ENCODE measurements around the gene CYP2D6.

The CYP2D6 gene

GRCh38 chr22:42171417-42171816 lies 40.8 kb upstream of the CYP2D6 start:
- Histone ChIP-seq H3K4me3 (ENCODE audit: low read length in 2 of 2) (no peak overlapping the region), H3K9ac (ENCODE audit: low read depth in 1 of 2, low read length in 2 of 2) (no peak overlapping the region), H3K27me3 (ENCODE audit: control insufficient read depth in 2 of 2, insufficient read depth in 2 of 2, low read length in 2 of 2) (no peaks in the 10 kb centered on the region), H3K4me1 (ENCODE audit: control insufficient read depth in 2 of 2, insufficient read depth in 2 of 2, low read length in 2 of 2) (peaks cover 18 to 24% of the 10 kb centered on the region in 2 donors), H3K9me3 (ENCODE audit: control insufficient read depth in 2 of 2, low read length in 2 of 2) (no peaks in the 10 kb centered on the region), H3K27ac (ENCODE audit: low read depth in 2 of 2, low read length in 2 of 2) (no peak overlapping the region), H3K36me3 (ENCODE audit: control insufficient read depth in 2 of 2, insufficient read depth in 2 of 2, low read length in 2 of 2) (peaks cover 18 to 24% of the 10 kb centered on the region in 2 donors)

- no peaks in the 10 kb centered on the region for H3K27me3 ChIP-seq (ENCODE audit: control insufficient read depth in 2 of 2, insufficient read depth in 2 of 2, low read length in 2 of 2)
- no peak overlapping the region for H3K9ac ChIP-seq (ENCODE audit: low read depth in 1 of 2, low read length in 2 of 2)
- H3K27ac ChIP-seq (ENCODE audit: low read depth in 2 of 2, low read length in 2 of 2), result no peak overlapping the region
- no peak overlapping the region for H3K4me3 ChIP-seq (ENCODE audit: low read length in 2 of 2)
- no peaks in the 10 kb centered on the region for H3K9me3 ChIP-seq (ENCODE audit: control insufficient read depth in 2 of 2, low read length in 2 of 2)
- H3K36me3 ChIP-seq (ENCODE audit: control insufficient read depth in 2 of 2, insufficient read depth in 2 of 2, low read length in 2 of 2), result peaks cover 20 to 26% of the 10 kb centered on the region in 2 donors
- peaks cover 18 to 24% of the 10 kb centered on the region in 2 donors for H3K4me1 ChIP-seq (ENCODE audit: control insufficient read depth in 2 of 2, insufficient read depth in 2 of 2, low read length in 2 of 2)
These were observed 40.3 kb upstream of the CYP2D6 start for GRCh38 chr22:42170946-42171345.

- Histone ChIP-seq H3K9ac (ENCODE audit: low read depth in 1 of 2, low read length in 2 of 2) (no peak overlapping the region), H3K36me3 (ENCODE audit: control insufficient read depth in 2 of 2, insufficient read depth in 2 of 2, low read length in 2 of 2) (peaks cover 23 to 37% of the 10 kb centered on the region in 2 donors), H3K9me3 (ENCODE audit: control insufficient read depth in 2 of 2, low read length in 2 of 2) (no peaks in the 10 kb centered on the region), H3K4me3 (ENCODE audit: low read length in 2 of 2) (no peak overlapping the region), H3K4me1 (ENCODE audit: control insufficient read depth in 2 of 2, insufficient read depth in 2 of 2, low read length in 2 of 2) (peaks cover 16 to 22% of the 10 kb centered on the region in 2 donors), H3K27ac (ENCODE audit: low read depth in 2 of 2, low read length in 2 of 2) (no peak overlapping the region), H3K27me3 (ENCODE audit: control insufficient read depth in 2 of 2, insufficient read depth in 2 of 2, low read length in 2 of 2) (no peaks in the 10 kb centered on the region)
These were observed 38.5 kb upstream of the CYP2D6 start for GRCh38 chr22:42169055-42169469.

- Histone ChIP-seq H3K27ac (ENCODE audit: low read depth in 2 of 2, low read length in 2 of 2) (no peak overlapping the region), H3K4me1 (ENCODE audit: control insufficient read depth in 2 of 2, insufficient read depth in 2 of 2, low read length in 2 of 2) (peaks cover 15 to 17% of the 10 kb centered on the region in 2 donors), H3K9ac (ENCODE audit: low read depth in 1 of 2, low read length in 2 of 2) (no peak overlapping the region), H3K4me3 (ENCODE audit: low read length in 2 of 2) (no peak overlapping the region), H3K27me3 (ENCODE audit: control insufficient read depth in 2 of 2, insufficient read depth in 2 of 2, low read length in 2 of 2) (no peaks in the 10 kb centered on the region), H3K36me3 (ENCODE audit: control insufficient read depth in 2 of 2, insufficient read depth in 2 of 2, low read length in 2 of 2) (peaks cover 23 to 37% of the 10 kb centered on the region in 2 donors), H3K9me3 (ENCODE audit: control insufficient read depth in 2 of 2, low read length in 2 of 2) (no peaks in the 10 kb centered on the region)
These were observed 37.9 kb upstream of the CYP2D6 start for GRCh38 chr22:42168476-42168875.

GRCh38 chr22:42167066-42167465 lies 36.5 kb upstream of the CYP2D6 start:
- Histone ChIP-seq H3K36me3 (ENCODE audit: control insufficient read depth in 2 of 2, insufficient read depth in 2 of 2, low read length in 2 of 2) (peaks cover 28 to 37% of the 10 kb centered on the region in 2 donors), H3K4me1 (ENCODE audit: control insufficient read depth in 2 of 2, insufficient read depth in 2 of 2, low read length in 2 of 2) (peaks cover 2 to 3% of the 10 kb centered on the region in 2 donors), H3K4me3 (ENCODE audit: low read length in 2 of 2) (no peak overlapping the region), H3K27ac (ENCODE audit: low read depth in 2 of 2, low read length in 2 of 2) (no peak overlapping the region), H3K9ac (ENCODE audit: low read depth in 1 of 2, low read length in 2 of 2) (no peak overlapping the region), H3K9me3 (ENCODE audit: control insufficient read depth in 2 of 2, low read length in 2 of 2) (no peaks in the 10 kb centered on the region), H3K27me3 (ENCODE audit: control insufficient read depth in 2 of 2, insufficient read depth in 2 of 2, low read length in 2 of 2) (no peaks in the 10 kb centered on the region)

- H3K4me1 ChIP-seq (ENCODE audit: control insufficient read depth in 2 of 2, insufficient read depth in 2 of 2, low read length in 2 of 2), result peaks cover 0 to 3% of the 10 kb centered on the region in 2 donors
- no peak overlapping the region for H3K27ac ChIP-seq (ENCODE audit: low read depth in 2 of 2, low read length in 2 of 2)
- no peaks in the 10 kb centered on the region for H3K27me3 ChIP-seq (ENCODE audit: control insufficient read depth in 2 of 2, insufficient read depth in 2 of 2, low read length in 2 of 2)
- H3K9ac ChIP-seq (ENCODE audit: low read depth in 1 of 2, low read length in 2 of 2), result no peak overlapping the region
- no peaks in the 10 kb centered on the region for H3K9me3 ChIP-seq (ENCODE audit: control insufficient read depth in 2 of 2, low read length in 2 of 2)
- H3K4me3 ChIP-seq (ENCODE audit: low read length in 2 of 2), result no peak overlapping the region
- peaks cover 26 to 33% of the 10 kb centered on the region in 2 donors for H3K36me3 ChIP-seq (ENCODE audit: control insufficient read depth in 2 of 2, insufficient read depth in 2 of 2, low read length in 2 of 2)
These were observed 34.3 kb upstream of the CYP2D6 start for GRCh38 chr22:42164901-42165300.

GRCh38 chr22:42163515-42163914 lies 32.9 kb upstream of the CYP2D6 start:
- Histone ChIP-seq H3K4me1 (ENCODE audit: control insufficient read depth in 2 of 2, insufficient read depth in 2 of 2, low read length in 2 of 2) (peaks cover 3 to 4% of the 10 kb centered on the region in 2 donors), H3K9me3 (ENCODE audit: control insufficient read depth in 2 of 2, low read length in 2 of 2) (no peaks in the 10 kb centered on the region), H3K27ac (ENCODE audit: low read depth in 2 of 2, low read length in 2 of 2) (no peak overlapping the region), H3K9ac (ENCODE audit: low read depth in 1 of 2, low read length in 2 of 2) (no peak overlapping the region), H3K36me3 (ENCODE audit: control insufficient read depth in 2 of 2, insufficient read depth in 2 of 2, low read length in 2 of 2) (peaks cover 19 to 33% of the 10 kb centered on the region in 2 donors), H3K27me3 (ENCODE audit: control insufficient read depth in 2 of 2, insufficient read depth in 2 of 2, low read length in 2 of 2) (no peaks in the 10 kb centered on the region), H3K4me3 (ENCODE audit: low read length in 2 of 2) (no peak overlapping the region)

- Histone ChIP-seq H3K36me3 (ENCODE audit: control insufficient read depth in 2 of 2, insufficient read depth in 2 of 2, low read length in 2 of 2) (peaks cover 15 to 29% of the 10 kb centered on the region in 2 donors), H3K9me3 (ENCODE audit: control insufficient read depth in 2 of 2, low read length in 2 of 2) (no peaks in the 10 kb centered on the region), H3K4me1 (ENCODE audit: control insufficient read depth in 2 of 2, insufficient read depth in 2 of 2, low read length in 2 of 2) (peaks cover 3 to 4% of the 10 kb centered on the region in 2 donors), H3K4me3 (ENCODE audit: low read length in 2 of 2) (no peak overlapping the region), H3K9ac (ENCODE audit: low read depth in 1 of 2, low read length in 2 of 2) (no peak overlapping the region), H3K27ac (ENCODE audit: low read depth in 2 of 2, low read length in 2 of 2) (no peak overlapping the region), H3K27me3 (ENCODE audit: control insufficient read depth in 2 of 2, insufficient read depth in 2 of 2, low read length in 2 of 2) (no peaks in the 10 kb centered on the region)
These were observed 32.3 kb upstream of the CYP2D6 start for GRCh38 chr22:42162728-42163489.

- peak overlapping the region; percentile 48 to 67 for H3K27ac ChIP-seq (ENCODE audit: low read depth in 2 of 2, low read length in 2 of 2)
- peaks cover 3 to 4% of the 10 kb centered on the region in 2 donors for H3K4me1 ChIP-seq (ENCODE audit: control insufficient read depth in 2 of 2, insufficient read depth in 2 of 2, low read length in 2 of 2)
- no peaks in the 10 kb centered on the region for H3K9me3 ChIP-seq (ENCODE audit: control insufficient read depth in 2 of 2, low read length in 2 of 2)
- no peak overlapping the region for H3K9ac ChIP-seq (ENCODE audit: low read depth in 1 of 2, low read length in 2 of 2)
- H3K36me3 ChIP-seq (ENCODE audit: control insufficient read depth in 2 of 2, insufficient read depth in 2 of 2, low read length in 2 of 2), result peaks cover 10 to 19% of the 10 kb centered on the region in 2 donors
- no peaks in the 10 kb centered on the region for H3K27me3 ChIP-seq (ENCODE audit: control insufficient read depth in 2 of 2, insufficient read depth in 2 of 2, low read length in 2 of 2)
- H3K4me3 ChIP-seq (ENCODE audit: low read length in 2 of 2), result no peak overlapping the region
These were observed 30.5 kb upstream of the CYP2D6 start for GRCh38 chr22:42160830-42161696.

- Histone ChIP-seq H3K27me3 (ENCODE audit: control insufficient read depth in 2 of 2, insufficient read depth in 2 of 2, low read length in 2 of 2) (no peaks in the 10 kb centered on the region), H3K9me3 (ENCODE audit: control insufficient read depth in 2 of 2, low read length in 2 of 2) (no peaks in the 10 kb centered on the region), H3K36me3 (ENCODE audit: control insufficient read depth in 2 of 2, insufficient read depth in 2 of 2, low read length in 2 of 2) (peaks cover 8 to 17% of the 10 kb centered on the region in 2 donors), H3K4me3 (ENCODE audit: low read length in 2 of 2) (no peak overlapping the region), H3K4me1 (ENCODE audit: control insufficient read depth in 2 of 2, insufficient read depth in 2 of 2, low read length in 2 of 2) (peaks cover 3 to 4% of the 10 kb centered on the region in 2 donors), H3K27ac (ENCODE audit: low read depth in 2 of 2, low read length in 2 of 2) (no peak overlapping the region), H3K9ac (ENCODE audit: low read depth in 1 of 2, low read length in 2 of 2) (no peak overlapping the region)
These were observed 29.6 kb upstream of the CYP2D6 start for GRCh38 chr22:42160251-42160650.

All from mucosa of rectum (tissue), 2 donors.